MM.1S (cell line): ENCODE results near the gene PERCC1.

Experiments used
- DNase-seq: peaks from one replicate; pipeline ENCODE4 v3.0.0-alpha.2; 2015
- H2AFZ ChIP-seq: fragments of 300-600 bp; sonication (generic); 2 replicates; pipeline ENCODE4 v1.6.0; 2016; ENCODE audit warnings: antibody characterized with exemption, low read length
- H3F3A ChIP-seq: fragments of 300-600 bp; sonication (generic); 2 replicates; pipeline ENCODE4 v1.6.1; 2016; ENCODE audit warnings: mild to moderate bottlenecking, antibody characterized with exemption, low read length, moderate library complexity, mixed read lengths; ENCODE audit not compliant: insufficient read depth
- H3K27ac ChIP-seq: fragments of 300-600 bp; sonication (generic); 2 replicates; pipeline ENCODE4 v1.5.1; 2016; ENCODE audit warnings: mild to moderate bottlenecking, low read length
- H3K27me3 ChIP-seq: fragments of 300-600 bp; sonication (generic); replicated peaks from 2 replicates; pipeline ENCODE4 v1.6.0; 2016; ENCODE audit warnings: low read length; ENCODE audit not compliant: insufficient read depth
- H3K36me3 ChIP-seq: fragments of 300-600 bp; sonication (generic); replicated peaks from 2 replicates; pipeline ENCODE4 v1.6.1; 2016; ENCODE audit warnings: mild to moderate bottlenecking, low read length, mixed read lengths; ENCODE audit not compliant: insufficient read depth
- H3K4me1 ChIP-seq: fragments of 300-600 bp; sonication (generic); 2 replicates; pipeline ENCODE4 v1.6.1; 2016; ENCODE audit warnings: low read length, mixed read lengths
- H3K4me2 ChIP-seq: fragments of 300-600 bp; sonication (generic); 2 replicates; pipeline ENCODE4 v1.6.0; 2016; ENCODE audit warnings: low read depth, low read length
- H3K4me3 ChIP-seq: fragments of 300-600 bp; sonication (generic); 2 replicates; pipeline ENCODE4 v1.5.1; 2016; ENCODE audit warnings: low read length, mixed read lengths
- H3K79me2 ChIP-seq: fragments of 300-600 bp; sonication (generic); 2 replicates; pipeline ENCODE4 v1.6.1; 2016; ENCODE audit warnings: mixed run types, low read length, mixed read lengths
- H3K9ac ChIP-seq: fragments of 300-600 bp; sonication (generic); 2 replicates; pipeline ENCODE4 v1.6.1; 2016; ENCODE audit warnings: low read length, mixed read lengths
- H3K9me2 ChIP-seq: fragments of 300-600 bp; sonication (generic); replicated peaks from 2 replicates; pipeline ENCODE4 v1.6.1; 2016; ENCODE audit warnings: mild to moderate bottlenecking, low read length, mixed read lengths; ENCODE audit not compliant: insufficient read depth
- H3K9me3 ChIP-seq: fragments of 300-600 bp; sonication (generic); replicated peaks from 2 replicates; pipeline ENCODE4 v1.6.1; 2016; ENCODE audit warnings: mild to moderate bottlenecking, low read length, mixed read lengths; ENCODE audit not compliant: insufficient read depth
- H4K20me1 ChIP-seq: fragments of 300-600 bp; sonication (generic); 2 replicates; pipeline ENCODE4 v1.6.1; 2016; ENCODE audit warnings: mild to moderate bottlenecking, low read length, moderate library complexity, mixed read lengths; ENCODE audit not compliant: insufficient read depth
- EZH2 ChIP-seq: fragments of 300-600 bp; sonication (generic); optimal IDR thresholded peaks from 2 replicates; pipeline ENCODE3; 2017; ENCODE audit warnings: low read depth, mild to moderate bottlenecking, antibody characterized with exemption, low read length, mixed read lengths
- EZH2phosphoT487 ChIP-seq: fragments of 300-600 bp; sonication (generic); IDR thresholded peaks from 2 replicates; pipeline ENCODE4 v1.6.1; 2018; ENCODE audit warnings: antibody characterized with exemption, low read length
- TF ChIP-seq, protein P1 (sequence below): fragments of 300-600 bp; sonication (generic); IDR thresholded peaks from 2 replicates; pipeline ENCODE4 v1.5.1; 2016; ENCODE audit warnings: antibody characterized with exemption, low read length, mixed read lengths

Gene PERCC1

DNA sequence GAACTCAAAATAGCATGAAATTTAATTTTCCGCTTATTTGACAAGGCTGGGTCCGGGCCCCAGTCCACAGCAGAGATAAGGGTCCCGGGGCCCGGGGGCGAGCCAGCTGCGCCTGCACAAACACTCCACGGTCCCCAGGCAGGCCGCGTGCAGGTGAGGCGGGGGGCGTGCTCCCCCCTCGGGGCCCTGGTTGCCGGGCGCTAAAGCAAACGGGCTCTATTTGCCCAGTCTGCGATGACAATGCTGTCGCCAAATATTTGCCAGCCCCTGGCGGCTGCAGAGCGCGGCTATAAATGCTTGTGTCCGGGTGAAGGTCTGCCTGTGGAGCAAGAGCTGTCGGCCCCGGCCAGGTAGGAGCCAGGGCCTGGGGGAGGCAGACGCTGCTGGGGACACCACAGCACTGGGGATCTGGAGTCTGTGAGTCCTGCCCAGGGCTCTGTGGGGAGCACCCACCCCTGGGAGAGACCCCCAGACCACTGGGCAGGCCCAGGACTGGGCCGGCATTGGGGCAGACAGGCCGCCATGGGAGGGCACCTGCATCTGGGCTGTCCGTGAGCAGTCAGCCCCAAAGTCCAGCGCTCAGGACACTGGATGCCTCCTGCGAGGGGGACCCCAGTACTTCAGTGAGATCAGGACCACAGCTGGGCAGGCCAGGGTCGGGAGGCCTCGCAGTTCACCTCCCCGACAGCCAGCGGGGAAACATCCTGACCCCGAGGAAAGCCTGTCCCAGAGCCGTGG, at the start of gene PERCC1:
Gene PERCC1, plus strand, starts transcription at position 320 of the 738 bp plus-strand sequence. CDS start 1,516 bp downstream, outside the sequence.
- H2AFZ ChIP-seq: no peak within 1 kb of the TSS
- H3K9me2 ChIP-seq: no peaks in the 10 kb centered on the region
- no peaks in the 10 kb centered on the region for H3F3A ChIP-seq
- no peaks in the 10 kb centered on the region for H3K79me2 ChIP-seq
- no peak within 1 kb of the TSS for H3K27ac ChIP-seq
- no peaks in the 10 kb centered on the region for H4K20me1 ChIP-seq
- no peak within 1 kb of the TSS for H3K4me2 ChIP-seq
- H3K4me3 ChIP-seq: no peak within 1 kb of the TSS
- H3K36me3 ChIP-seq: no peaks in the 10 kb centered on the region
- no peaks in the 10 kb centered on the region for H3K9me3 ChIP-seq
- TF ChIP-seq EZH2phosphoT487: no peak
- no peak for TF ChIP-seq EZH2
- TF ChIP-seq, protein P1, sequence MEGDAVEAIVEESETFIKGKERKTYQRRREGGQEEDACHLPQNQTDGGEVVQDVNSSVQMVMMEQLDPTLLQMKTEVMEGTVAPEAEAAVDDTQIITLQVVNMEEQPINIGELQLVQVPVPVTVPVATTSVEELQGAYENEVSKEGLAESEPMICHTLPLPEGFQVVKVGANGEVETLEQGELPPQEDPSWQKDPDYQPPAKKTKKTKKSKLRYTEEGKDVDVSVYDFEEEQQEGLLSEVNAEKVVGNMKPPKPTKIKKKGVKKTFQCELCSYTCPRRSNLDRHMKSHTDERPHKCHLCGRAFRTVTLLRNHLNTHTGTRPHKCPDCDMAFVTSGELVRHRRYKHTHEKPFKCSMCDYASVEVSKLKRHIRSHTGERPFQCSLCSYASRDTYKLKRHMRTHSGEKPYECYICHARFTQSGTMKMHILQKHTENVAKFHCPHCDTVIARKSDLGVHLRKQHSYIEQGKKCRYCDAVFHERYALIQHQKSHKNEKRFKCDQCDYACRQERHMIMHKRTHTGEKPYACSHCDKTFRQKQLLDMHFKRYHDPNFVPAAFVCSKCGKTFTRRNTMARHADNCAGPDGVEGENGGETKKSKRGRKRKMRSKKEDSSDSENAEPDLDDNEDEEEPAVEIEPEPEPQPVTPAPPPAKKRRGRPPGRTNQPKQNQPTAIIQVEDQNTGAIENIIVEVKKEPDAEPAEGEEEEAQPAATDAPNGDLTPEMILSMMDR: no peak
- no peak within 1 kb of the TSS for H3K9ac ChIP-seq
- DNase-seq: no peak
- H3K27me3 ChIP-seq: peaks cover 85% of the 10 kb centered on the region
- no peaks in the 10 kb centered on the region for H3K4me1 ChIP-seq

DNA sequence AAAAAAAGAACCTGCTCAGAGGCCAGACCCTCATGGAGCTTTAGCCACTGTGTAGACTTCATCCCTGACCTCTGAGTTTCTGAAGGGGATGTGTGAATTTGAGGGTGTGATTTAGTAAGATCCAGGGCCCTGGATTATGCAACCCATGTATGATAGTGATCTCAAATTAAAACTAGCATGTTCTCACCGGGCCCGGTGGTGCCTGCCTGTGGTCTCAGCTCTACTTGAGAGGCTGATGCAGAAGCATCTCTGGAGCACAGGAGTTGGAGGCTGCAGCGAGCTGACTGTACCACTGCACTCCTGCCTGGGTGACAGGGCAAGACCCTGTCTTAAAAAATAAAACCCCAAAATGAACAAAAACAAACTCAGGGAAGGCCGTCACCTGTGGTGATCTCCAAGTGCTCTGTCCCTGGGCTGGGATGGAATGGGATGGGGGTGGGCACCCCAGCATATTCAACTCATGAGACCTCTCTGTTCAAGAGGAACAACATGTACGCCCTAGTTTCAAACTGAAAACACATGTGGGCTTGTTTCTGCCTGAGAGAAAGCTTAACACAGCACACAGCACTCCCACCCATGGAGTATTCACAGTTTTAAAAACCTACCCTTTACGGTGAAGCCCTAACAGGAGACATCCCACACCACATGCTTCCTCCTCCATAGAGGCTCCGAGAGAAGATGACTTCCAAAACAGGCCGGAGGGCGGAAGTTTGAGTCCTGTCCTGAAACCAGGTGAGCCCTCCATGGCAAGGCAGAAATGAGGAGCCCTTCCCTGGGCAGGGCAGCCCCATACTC, 49.1 kb upstream of the PERCC1 start:
- H3K27ac ChIP-seq: no peak overlapping the region
- no peaks in the 10 kb centered on the region for H4K20me1 ChIP-seq
- no peaks in the 10 kb centered on the region for H3K4me1 ChIP-seq
- no peaks in the 10 kb centered on the region for H3K36me3 ChIP-seq
- no peak overlapping the region for H3K4me2 ChIP-seq
- H2AFZ ChIP-seq: no peak overlapping the region
- H3K9me2 ChIP-seq: no peaks in the 10 kb centered on the region
- no peaks in the 10 kb centered on the region for H3K9me3 ChIP-seq
- no peak overlapping the region for H3K9ac ChIP-seq
- H3K4me3 ChIP-seq: no peak overlapping the region
- H3K79me2 ChIP-seq: peaks cover 26% of the 10 kb centered on the region
- no peak for DNase-seq
- TF ChIP-seq EZH2phosphoT487 (no peak), EZH2 (no peak)
- TF ChIP-seq, protein P1: no peak
- peaks cover 4% of the 10 kb centered on the region; the same call in 1 of the 2 replicates for H3F3A ChIP-seq
- no peaks in the 10 kb centered on the region for H3K27me3 ChIP-seq

DNA sequence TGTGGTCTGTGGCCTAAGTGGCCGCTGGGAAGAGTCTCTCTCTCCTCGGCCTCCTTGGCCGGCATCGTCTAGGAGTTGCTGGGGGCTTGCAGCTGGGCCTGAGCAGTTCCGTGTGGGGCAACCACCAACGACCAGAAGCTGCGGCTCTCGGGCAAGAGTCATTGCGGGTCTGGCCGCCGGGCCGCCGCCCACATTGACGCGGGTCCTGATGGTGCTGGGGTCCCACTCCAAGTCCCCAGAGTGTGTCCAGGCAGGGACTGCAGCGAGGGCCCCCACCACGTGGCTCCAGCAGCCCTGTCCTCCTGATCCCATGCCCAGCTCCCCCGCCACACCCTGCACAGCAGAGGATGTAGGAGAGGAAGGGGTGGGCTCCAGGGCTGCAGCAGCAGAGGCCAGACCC, 47.3 kb upstream of the PERCC1 start:
- H3K4me2 ChIP-seq: no peak overlapping the region
- no peak overlapping the region for H3K27ac ChIP-seq
- H3K27me3 ChIP-seq: no peaks in the 10 kb centered on the region
- no peaks in the 10 kb centered on the region for H3K36me3 ChIP-seq
- DNase-seq: no peak
- H3K9me3 ChIP-seq: no peaks in the 10 kb centered on the region
- H3K4me3 ChIP-seq: no peak overlapping the region
- H3F3A ChIP-seq: peaks cover 4% of the 10 kb centered on the region; the same call in 1 of the 2 replicates
- peaks cover 8% of the 10 kb centered on the region for H3K79me2 ChIP-seq
- H3K9me2 ChIP-seq: no peaks in the 10 kb centered on the region
- no peak for TF ChIP-seq EZH2
- no peak for TF ChIP-seq EZH2phosphoT487
- TF ChIP-seq, protein P1: no peak
- H3K9ac ChIP-seq: no peak overlapping the region
- H4K20me1 ChIP-seq: no peaks in the 10 kb centered on the region
- no peaks in the 10 kb centered on the region for H3K4me1 ChIP-seq
- H2AFZ ChIP-seq: no peak overlapping the region
